ENCODE measurements around the gene SLX4IP. TPM values are rescaled to one million over a fixed set of nuclear protein-coding genes. Genes with fewer than 3 reads are reported as not detected.
A peak's percentile ranks its signal among the peaks of the same experiment; 100 is the strongest.

The SLX4IP gene
- polyA plus RNA-seq, 3 donors: 0.76 to 2.5 (median 1.1) TPM

GRCh38 chr20:10578607-10579006 lies 143.5 kb downstream of the SLX4IP start:
- Histone ChIP-seq H3K27me3 (ENCODE audit: control insufficient read depth in 2 of 2, insufficient read depth in 2 of 2, low read length in 2 of 2) (no peaks in the 10 kb centered on the region), H4K20me1 (ENCODE audit: insufficient read depth, low read length) (no peaks in the 10 kb centered on the region), H3K4me3 (replicated peaks in 1 of 3; ENCODE audit: low read depth in 2 of 3, low read length in 3 of 3) (no peak overlapping the region), H2AFZ (ENCODE audit: insufficient read depth, low read depth, low read length, poor library complexity, severe bottlenecking) (no peak overlapping the region), H3K4me1 (ENCODE audit: control insufficient read depth in 1 of 2, insufficient read depth in 2 of 2, low read length in 2 of 2) (no peaks in the 10 kb centered on the region), H3K4me2 (replicated peaks; ENCODE audit: extremely low read depth, low read length, poor library complexity, severe bottlenecking) (no peak overlapping the region), H3K36me3 (replicated peaks in 1 of 2; ENCODE audit: control insufficient read depth in 1 of 2, insufficient read depth in 2 of 2, low read length in 2 of 2) (peaks cover 0 to 9% of the 10 kb centered on the region in 2 donors), H3K27ac (ENCODE audit: low read depth in 1 of 2, low read length in 2 of 2) (no peak overlapping the region), H3K9ac (ENCODE audit: insufficient read depth, low read length, poor library complexity, severe bottlenecking) (no peak overlapping the region), H3K9me3 (replicated peaks in 1 of 2; ENCODE audit: control insufficient read depth in 1 of 2, insufficient read depth in 1 of 2, low read length in 2 of 2) (no peaks in the 10 kb centered on the region), H3K79me2 (ENCODE audit: insufficient read depth, low read length) (no peaks in the 10 kb centered on the region)
- Mint-ChIP-seq H3K9me3 (no peaks in the 10 kb centered on the region), H3K27me3 (ENCODE audit: low read depth in 3 of 3) (no peaks in the 10 kb centered on the region), H3K27ac (no peak overlapping the region), H3K4me1 (peaks cover 5% of the 10 kb centered on the region), H3K4me3 (no peak overlapping the region), H3K36me3 (peaks cover 4 to 24% of the 10 kb centered on the region in 2 donors)
- no peak for DNase-seq
- TF ChIP-seq CTCF (IDR thresholded peaks at IDR 0.05): no peak
- WGBS (ENCODE audit: insufficient coverage): no CpG with 5 or more reads among the region's 2 CpGs
- intact Hi-C loops (cut with micrococcal nuclease): no loop called here

GRCh38 chr20:10579942-10580341 lies 144.8 kb downstream of the SLX4IP start:
- WGBS (ENCODE audit: insufficient coverage): 100% methylated on average over 1 of the region's 1 CpG
- H3K27ac Mint-ChIP-seq: peak overlapping the region in 1 of 7 donors; percentile 17
- Histone ChIP-seq H4K20me1 (ENCODE audit: insufficient read depth, low read length) (no peaks in the 10 kb centered on the region), H3K4me3 (replicated peaks in 1 of 3; ENCODE audit: low read depth in 2 of 3, low read length in 3 of 3) (no peak overlapping the region), H3K9me3 (replicated peaks in 1 of 2; ENCODE audit: control insufficient read depth in 1 of 2, insufficient read depth in 1 of 2, low read length in 2 of 2) (no peaks in the 10 kb centered on the region), H3K79me2 (ENCODE audit: insufficient read depth, low read length) (no peaks in the 10 kb centered on the region), H3K4me1 (ENCODE audit: control insufficient read depth in 1 of 2, insufficient read depth in 2 of 2, low read length in 2 of 2) (no peaks in the 10 kb centered on the region), H3K9ac (ENCODE audit: insufficient read depth, low read length, poor library complexity, severe bottlenecking) (no peak overlapping the region), H2AFZ (ENCODE audit: insufficient read depth, low read depth, low read length, poor library complexity, severe bottlenecking) (no peak overlapping the region), H3K4me2 (replicated peaks; ENCODE audit: extremely low read depth, low read length, poor library complexity, severe bottlenecking) (no peak overlapping the region), H3K27ac (ENCODE audit: low read depth in 1 of 2, low read length in 2 of 2) (no peak overlapping the region), H3K36me3 (replicated peaks in 1 of 2; ENCODE audit: control insufficient read depth in 1 of 2, insufficient read depth in 2 of 2, low read length in 2 of 2) (peaks cover 0 to 9% of the 10 kb centered on the region in 2 donors), H3K27me3 (ENCODE audit: control insufficient read depth in 2 of 2, insufficient read depth in 2 of 2, low read length in 2 of 2) (no peaks in the 10 kb centered on the region)
- intact Hi-C loops (cut with micrococcal nuclease): no loop called here
- H3K27me3 Mint-ChIP-seq (ENCODE audit: low read depth in 3 of 3): no peaks in the 10 kb centered on the region
- no peaks in the 10 kb centered on the region for H3K9me3 Mint-ChIP-seq
- peaks cover 5% of the 10 kb centered on the region for H3K4me1 Mint-ChIP-seq
- H3K4me3 Mint-ChIP-seq: no peak overlapping the region
- H3K36me3 Mint-ChIP-seq: peaks cover 0 to 17% of the 10 kb centered on the region in 2 donors
- no peak for DNase-seq
- no peak for TF ChIP-seq CTCF (IDR thresholded peaks at IDR 0.05)

Data from CD14-positive monocyte (primary cell).